HG02678 (cell line): ENCODE data around the gene D2HGDH.
"Not testable (repeated sequence)": the region's sequence is repeated elsewhere in the genome, so short reads cannot be mapped to it uniquely, and the experiment has no call there.

ENCODE experiments used
- ATAC-seq: cut with Tn5 transposase; IDR thresholded peaks from one replicate; pipeline ENCODE4 v1.9.1; 2021; ENCODE audit warnings: mild to moderate bottlenecking, moderate library complexity; ENCODE audit not compliant: unreplicated experiment

D2HGDH gene

DNA sequence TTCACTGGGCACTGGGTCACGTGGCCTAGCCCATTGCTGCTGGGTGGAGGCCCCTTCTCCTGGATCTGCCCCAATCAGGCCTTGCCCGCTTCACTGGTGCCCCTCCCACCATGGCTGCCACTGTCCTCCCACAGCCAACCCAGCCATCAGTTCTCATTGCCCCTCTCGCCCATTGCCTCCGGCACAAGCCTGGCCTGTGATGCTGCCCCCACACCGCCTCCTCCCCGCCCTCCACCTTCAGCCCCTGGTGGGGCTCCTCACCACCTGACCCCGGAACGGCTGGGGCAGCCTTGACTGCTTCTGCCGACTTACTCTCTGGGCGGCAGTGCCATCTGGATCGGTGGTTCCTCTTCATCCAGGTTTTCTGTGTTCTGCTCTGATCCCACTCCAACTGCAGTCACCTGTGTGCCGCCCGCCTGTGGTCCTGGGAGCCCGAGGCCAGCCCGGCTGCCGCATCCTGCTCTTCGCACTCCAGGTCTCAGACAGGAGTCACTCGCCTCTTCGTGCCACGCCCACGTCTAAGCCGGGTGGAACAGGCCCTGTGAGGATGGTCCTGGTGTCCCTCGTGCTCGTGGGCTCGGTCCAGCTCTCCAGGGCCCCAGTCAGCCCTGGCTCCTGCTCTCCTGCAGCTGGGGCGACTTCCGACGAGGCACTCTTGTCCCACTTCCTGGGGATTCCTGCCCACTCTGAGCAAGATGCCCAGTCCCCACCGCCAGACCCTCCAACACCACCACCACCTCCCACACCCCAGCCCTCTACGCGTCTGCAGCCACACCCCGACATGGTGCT, 14.2 kb downstream of the D2HGDH start:
- no peak for ATAC-seq

DNA sequence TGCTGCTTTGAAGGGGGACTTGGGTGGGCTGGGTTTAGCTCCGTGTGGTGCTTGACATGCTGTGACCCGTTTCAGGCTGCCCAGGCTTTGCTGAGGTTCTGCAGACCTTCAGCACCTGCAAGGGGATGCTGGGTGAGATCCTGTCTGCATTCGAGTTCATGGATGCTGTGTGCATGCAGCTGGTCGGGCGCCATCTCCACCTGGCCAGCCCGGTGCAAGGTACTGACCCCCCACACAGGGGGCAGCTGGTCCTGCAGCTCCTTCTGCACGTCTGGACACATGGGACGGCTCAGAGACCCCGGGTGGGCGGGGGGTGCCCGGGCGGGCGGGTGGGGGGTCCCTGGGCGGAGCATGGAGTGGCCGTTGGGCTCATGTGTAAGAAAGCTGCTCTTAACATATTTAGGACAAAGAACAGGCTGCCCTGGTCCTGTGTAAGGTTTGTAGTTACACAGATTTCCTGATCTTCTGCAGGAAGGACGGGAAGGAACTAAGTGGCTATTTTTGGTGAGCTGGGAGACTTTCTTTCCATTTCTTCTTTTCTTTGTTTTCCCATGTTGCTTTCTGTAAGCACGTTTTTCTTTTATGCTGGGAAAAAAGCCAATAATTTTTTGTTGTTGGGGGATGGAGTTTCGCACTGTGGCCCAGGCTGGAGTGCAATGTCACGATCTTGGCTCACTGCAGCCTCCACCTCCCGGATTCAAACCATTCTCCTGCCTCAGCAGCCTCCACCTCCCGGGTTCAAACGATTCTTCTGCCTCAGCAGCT, 15.8 kb downstream of the D2HGDH start:
- no peak for ATAC-seq

DNA sequence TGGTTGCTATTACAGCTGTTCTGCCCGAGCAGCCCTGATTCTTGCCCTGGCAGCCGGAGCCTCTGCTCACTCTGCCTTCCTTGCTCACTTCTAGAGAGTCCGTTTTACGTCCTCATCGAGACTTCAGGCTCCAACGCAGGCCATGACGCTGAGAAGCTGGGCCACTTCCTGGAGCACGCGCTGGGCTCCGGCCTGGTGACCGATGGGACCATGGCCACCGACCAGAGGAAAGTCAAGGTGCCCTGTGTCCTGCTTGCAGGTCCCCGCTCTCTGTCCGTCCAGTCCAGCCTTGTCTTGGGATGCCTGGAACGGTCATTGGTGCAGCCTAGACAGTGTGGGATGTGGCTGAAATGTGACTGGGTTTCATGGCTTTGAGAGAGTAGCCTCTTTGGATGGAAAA, 16.7 kb downstream of the D2HGDH start:
- ATAC-seq = no peak

DNA sequence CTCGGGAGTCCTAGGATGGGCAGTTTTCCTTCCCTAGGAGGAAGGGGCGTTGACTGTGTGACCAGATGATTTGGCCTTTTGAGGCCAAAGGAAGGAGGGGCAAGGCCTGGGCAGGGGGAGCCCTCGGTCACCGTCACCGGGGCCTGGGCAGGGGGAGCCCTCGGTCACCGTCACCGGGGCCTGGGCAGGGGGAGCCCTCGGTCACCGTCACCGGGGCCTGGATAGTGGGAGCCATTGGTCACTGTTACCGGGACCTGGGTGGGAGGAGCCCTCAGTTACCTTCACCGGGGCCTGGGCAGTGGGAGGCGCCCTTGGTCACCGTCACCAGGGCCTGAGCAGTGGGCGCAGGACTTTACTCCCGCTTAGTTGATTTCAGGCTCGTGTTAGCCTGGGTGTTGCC, 17.3 kb downstream of the D2HGDH start:
- ATAC-seq = no peak

DNA sequence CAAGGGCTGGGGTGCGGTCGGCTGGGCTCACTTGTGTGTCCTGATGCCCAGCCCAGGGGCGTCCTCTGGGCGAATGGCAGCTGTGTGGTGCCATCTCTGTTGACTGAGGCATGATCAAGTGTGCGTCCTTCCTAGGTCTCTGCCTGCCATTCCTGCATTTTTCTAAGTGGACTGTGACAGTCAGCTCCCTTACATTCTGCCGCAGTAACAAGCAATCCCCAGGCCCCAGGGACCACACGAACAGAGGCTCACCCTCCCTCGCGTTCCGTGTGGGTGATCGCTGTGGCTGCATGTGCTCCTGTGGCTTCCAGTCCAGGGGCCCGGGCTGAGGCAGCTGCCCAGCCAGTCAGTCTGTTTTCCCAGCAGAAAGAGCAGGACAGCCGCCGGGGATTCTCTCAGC, 17.8 kb downstream of the D2HGDH start:
- ATAC-seq = no peak

DNA sequence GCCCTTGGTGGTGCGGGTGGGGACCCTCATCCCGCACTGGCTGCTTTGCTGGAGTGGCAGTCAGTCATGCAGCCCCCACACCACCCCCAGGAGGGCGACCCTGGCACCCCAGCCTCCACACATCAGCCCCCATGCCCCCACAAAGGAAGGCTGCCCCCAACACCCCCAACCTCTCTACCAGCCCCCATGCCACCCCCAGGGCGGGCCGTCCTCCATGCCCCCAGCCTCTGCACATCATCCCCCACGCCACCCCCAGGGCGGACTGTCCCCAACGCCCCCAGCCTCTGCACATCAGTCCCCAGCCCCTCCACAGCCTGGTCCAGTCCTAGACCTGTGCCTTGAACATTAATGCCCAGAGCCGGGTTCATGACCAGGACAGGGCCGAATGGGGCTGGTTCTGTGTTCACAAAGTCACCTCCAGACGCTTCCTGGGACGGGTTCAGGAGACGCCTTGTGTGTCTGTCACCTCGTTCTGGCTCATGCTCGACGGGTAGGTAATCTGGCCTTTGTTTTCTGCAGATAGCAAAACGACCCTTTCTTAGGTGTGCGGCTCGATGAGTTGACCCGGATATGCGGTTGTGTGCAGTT, 18.4 kb downstream of the D2HGDH start:
- ATAC-seq = no peak

DNA sequence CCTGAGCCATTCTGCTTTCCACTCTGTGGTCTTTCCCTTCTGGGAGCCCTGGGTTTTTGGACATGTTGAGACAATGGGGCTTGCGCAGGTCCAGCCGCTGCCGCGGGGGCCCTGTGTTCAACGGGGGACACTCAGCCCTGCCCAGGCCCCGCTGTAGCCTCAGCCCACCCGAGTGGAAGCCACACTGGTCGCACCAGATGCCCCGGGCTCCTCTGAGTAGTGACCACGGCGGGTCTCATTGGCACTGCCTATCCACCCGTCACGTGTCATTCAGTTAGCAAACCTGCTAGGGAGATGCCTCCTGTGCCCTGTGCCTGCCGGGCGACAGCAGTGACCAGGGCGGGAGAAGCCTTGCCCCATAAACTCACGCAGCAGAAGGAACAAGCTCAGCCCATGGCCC, 19.1 kb downstream of the D2HGDH start:
- no peak for ATAC-seq

DNA sequence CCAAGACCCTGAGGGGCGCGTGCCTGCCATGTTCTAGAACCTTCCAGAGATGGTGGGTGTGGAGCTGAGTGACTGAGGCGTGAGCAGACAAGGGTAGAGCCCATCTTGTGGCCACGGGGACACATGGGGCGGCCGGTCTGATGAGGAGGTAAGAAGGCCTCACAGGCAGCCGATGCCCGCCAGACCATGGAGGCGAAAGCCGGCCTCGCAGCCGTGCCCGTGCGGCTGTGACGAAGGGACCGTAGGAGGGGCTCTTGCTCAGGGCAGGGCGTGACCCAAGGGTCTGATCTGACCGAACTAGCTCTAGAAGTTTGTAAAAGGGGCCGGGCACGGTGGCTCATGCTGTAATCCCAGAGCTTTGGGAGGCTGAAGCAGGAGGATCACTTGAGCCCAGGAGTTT, 19.6 kb downstream of the D2HGDH start:
- no peak for ATAC-seq

DNA sequence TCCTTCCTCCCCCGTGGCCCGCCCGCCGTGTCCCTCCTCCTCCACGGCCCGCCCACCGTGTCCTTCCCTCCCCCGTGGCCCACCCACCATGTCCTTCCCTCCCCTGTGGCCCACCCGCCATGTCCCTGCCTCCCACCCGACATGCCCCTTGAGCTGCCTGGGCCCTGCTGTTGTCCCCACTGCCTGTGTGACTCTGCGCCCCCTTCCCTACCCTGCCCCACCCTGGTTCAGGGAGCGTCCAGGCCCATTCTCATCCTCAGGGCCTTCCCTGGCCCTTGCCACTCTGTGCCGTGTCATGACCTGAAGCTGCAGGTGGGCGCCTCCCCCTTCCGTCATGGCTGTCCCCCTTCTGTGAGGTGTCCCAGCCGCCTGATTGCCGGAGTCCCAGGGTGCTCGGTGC, 20.7 kb downstream of the D2HGDH start:
- no peak for ATAC-seq

DNA sequence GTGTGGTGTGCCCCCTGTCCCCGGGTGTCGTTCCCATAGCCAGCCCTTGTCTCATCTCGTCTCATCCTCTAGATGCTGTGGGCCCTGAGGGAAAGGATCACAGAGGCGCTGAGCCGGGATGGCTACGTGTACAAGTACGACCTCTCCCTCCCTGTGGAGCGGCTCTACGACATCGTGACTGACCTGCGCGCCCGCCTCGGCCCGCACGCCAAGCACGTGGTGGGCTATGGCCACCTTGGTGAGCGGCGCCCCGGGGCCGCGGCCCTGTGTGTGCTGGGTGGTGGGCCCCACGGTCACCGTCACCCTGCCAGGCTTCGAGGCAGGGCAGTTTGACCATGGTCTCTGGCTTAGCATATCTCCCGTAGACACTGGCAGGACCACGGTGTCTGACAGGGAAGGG, 21.3 kb downstream of the D2HGDH start:
- no peak for ATAC-seq

DNA sequence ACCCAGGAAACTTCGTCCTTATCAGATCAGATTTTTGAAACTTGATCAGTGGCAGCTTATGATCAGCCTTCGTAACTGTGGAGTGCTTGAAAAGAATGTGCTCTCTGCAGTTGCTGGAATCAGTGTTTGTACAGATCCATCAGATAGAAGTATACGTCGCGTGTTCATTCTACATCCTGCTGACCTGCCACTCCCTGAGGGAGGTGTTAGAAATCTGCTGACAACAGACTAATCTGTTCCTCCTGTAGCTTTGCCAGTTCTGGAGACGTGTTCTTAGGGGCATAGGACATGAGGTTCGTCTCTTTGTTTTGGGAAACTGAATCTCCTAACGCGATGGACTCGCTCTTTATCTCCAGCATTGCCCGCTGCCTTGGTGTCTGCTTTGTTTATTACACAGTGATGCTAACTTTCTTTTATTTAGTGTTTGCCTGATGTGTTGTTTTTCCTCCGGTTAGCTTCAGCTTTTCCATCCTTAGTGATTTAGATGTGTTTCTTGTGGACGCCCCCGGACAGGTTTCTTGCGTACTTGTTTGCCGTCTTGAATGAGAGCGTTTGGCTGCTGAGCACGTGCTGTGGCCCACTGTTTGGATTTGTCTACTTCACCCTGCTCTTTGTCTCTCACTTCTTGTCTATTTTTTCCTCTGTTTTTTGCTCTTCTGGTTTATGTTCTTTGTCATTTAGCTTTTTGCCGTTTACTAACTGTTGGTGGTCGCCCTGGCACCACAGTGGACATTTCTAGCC, 24.8 kb downstream of the D2HGDH start:
- ATAC-seq = no peak

DNA sequence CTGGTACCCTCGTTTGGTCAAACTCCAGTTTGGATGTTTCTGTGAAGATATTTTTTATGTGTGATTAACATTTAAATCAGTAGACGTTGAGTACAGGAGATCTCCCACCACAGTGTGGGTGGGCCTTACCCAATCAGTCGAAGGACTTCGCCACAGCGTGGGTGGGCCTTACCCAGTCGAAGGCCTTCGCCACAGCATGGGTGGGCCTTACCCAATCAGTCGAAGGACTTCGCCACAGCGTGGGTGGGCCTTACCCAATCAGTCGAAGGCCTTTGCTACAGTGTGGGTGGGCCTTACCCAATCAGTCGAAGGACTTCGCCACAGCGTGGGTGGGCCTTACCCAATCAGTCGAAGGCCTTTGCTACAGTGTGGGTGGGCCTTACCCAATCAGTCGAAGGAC, 25.5 kb downstream of the D2HGDH start:
- ATAC-seq = not testable (repeated sequence)

DNA sequence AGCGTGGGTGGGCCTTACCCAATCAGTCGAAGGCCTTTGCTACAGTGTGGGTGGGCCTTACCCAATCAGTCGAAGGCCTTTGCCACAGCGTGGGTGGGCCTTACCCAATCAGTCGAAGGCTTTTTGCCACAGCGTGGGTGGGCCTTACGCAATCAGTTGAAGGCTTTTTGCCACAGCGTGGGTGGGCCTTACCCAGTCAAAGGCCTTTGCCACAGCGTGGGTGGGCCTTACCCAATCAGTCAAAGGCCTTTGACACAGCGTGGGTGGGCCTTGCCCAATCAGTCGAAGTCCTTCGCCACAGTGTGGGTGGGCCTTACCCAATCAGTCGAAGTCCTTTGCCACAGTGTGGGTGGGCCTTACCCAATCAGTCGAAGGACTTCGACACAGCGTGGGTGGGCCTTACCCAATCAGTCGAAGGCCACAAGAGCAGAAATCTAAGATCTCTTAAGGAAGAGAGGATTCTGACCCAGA, 25.9 kb downstream of the D2HGDH start:
- ATAC-seq = no peak

DNA sequence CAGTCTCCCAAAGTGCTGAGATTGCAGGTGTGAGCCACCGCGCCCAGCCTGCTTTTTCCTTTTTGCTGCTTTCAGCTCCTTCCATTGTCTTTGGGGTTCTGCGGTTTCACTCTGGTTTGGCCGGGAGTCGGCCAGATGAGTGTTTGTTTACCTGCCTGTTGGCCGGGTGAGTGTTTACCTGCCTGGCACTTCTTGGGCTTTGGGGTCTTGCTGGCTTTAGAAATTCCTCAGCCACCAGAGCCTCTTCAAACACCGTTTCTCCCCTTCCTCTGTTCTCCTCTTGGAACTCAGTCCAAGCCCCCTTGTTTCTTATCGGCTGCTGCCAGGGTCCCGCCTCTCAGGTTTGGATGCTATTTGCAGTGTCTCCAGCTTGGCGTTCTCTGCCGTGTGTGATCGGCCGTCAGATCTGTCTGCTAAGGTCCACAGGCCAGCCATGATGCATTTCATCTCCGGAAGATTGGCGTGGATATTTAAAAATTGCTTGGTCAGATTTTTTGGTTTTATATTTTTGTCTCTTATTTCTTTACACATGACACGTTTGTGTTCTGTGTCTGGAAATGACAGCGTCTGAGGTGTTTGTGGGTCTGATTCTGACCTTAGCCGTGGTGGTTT, 28.0 kb downstream of the D2HGDH start:
- ATAC-seq = no peak

DNA sequence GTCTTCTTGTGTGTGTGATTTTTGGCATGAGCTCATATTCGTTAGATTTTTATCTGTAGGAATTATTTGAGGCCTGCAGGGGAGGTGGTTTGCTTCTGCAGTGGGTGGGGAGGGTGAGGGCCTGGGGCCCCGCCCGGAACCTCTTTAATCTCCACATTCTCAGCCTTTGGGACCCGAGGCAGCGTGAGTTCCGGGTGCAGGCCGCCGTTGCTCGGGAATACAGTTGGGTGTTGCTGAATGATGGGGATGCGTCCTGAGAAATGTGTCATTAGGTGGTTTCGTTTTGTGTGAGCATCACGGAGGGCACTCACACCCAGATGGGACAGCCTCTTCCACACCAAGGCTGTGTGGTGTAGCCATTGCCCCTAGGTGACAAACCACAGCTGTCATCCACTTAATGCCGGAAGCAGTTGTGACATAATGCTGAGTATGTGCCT, 28.5 kb downstream of the D2HGDH start:
- ATAC-seq = peak; percentile 44

DNA sequence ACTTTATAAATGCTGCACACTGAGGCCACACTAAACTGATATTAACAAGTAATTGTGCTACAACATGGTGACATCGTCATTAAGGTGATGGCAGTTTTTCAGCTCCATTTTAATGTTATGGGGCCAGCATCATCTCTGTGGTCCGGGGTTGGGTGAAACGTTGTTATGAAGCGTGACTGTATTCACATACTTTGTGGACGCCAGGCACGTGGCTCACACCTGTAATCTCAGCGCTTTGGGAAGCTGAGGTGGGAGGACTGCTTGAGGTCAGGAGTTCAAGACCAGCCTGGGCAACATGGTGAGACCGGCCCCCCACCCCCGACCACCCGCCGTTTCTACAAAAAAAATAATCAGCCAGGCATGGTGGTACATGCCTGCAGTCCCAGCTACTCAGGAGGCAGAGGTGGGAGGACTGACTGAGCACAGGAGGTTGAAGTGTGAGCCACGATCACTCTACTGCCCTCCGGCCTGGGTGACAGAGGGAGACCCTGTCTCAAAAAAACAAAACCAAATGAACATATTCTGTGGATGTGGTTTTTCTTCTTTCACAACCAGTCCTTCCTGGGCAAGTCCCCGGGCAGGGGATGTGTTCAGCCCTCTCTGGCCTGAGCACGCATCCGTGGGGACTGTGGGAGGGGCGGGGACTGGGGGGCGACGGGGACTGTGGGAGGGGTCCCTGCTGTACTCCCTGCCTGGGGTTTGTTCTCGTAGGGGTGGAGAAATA, 29.3 kb downstream of the D2HGDH start:
- no peak for ATAC-seq

DNA sequence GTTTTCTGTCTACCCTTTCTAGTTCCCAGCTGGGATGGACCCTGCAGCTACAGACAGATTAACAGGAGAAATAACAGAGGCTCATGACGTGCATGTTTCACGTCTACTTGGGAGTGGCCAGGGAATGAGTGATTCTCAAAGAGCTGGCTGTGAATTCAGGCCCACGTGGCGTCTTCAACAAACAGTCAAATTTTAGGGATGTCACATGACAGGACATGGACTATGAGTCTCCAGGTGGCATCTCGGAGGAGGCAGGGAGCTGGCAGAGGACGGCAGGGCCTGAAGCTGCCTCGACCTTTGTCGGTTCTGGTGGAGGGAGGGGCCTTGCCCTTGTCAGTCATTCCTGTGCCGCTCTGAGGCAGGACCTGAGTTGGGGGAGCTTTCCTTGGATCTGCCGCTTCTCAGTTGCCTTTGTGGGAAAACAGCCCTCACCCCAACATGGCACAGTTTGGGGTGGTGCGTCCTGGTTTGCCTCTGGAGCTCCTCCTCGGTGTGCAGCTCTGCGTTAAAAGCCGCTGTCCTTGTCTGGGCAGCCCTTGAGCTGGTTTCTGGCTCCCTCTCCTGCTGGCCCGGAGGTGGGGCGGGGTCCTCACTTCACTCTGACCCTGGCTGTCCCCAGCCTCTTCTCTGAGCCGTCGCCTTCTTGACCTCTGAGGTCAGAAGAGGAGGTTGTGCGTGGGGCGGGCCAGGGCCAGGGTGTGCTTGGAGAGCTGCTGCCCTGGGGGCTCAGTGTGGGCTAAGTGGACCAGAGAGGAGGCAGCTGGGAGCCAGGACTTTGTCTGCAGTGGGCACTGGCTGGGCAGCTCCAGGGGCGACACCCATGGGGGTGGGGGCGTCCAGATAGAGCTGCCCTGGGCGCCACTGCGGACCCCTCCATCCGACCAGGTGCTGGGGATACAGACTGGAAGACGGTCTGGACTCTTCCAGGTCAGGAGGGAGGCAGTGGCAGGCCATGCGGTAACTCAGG, 30.1 kb downstream of the D2HGDH start:
- no peak for ATAC-seq

DNA sequence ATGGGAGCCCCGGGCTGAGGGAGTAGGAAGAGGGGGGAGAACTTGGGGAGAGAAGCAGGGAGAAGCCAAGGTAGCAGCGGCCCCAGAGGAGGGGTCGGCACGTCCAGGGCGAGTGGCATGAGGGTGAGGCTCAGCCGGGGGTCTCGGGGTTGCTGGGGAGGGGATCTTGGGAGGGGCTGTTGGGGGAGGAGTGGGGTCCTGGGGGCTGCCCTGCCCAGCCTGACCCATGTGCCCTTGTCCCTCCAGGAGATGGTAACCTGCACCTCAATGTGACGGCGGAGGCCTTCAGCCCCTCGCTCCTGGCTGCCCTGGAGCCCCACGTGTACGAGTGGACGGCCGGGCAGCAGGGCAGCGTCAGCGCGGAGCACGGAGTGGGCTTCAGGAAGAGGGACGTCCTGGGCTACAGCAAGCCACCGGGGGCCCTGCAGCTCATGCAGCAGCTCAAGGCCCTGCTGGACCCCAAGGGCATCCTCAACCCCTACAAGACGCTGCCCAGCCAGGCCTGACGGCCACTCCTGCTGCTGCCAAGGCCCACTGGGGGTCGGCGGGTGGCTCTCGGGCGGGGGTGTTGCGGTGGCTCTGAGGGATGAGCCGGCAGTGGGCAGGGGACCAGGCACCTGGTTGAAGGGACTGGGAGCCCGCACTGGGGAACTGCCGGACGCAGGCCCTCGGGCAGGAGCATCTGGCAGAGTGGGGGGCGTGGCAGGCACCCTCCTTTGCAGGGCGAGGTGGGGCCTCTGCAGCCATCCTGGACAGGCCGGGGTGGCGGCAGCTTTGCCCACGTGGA, 33.2 kb downstream of the D2HGDH start:
- ATAC-seq = no peak
